ENCODE data around the gene LDLR.

- TF ChIP-seq GATA2 (IDR thresholded peaks at IDR 0.05; ENCODE audit: low read depth, low read length) (no peak), GATA3 (IDR thresholded peaks at IDR 0.05; ENCODE audit: low read depth, low read length) (no peak)
Observed at GRCh38 chr19:11041194-11041593, 48.1 kb upstream of the LDLR start.

All from SH-SY5Y (cell line).